HEK293T (cell line): ENCODE measurements around the gene SNRK.

Experiments used
- ELF4 ChIP-seq: fragments of 450-650 bp; IDR thresholded peaks from 2 replicates; pipeline ENCODE4 v1.6.1; 2017; ENCODE audit warnings: antibody characterized with exemption
- FOXA1 ChIP-seq: fragments of 450-650 bp; IDR thresholded peaks from 2 replicates; pipeline ENCODE4 v1.6.1; 2016; ENCODE audit warnings: mild to moderate bottlenecking
- FOXK2 ChIP-seq: fragments of 450-650 bp; IDR thresholded peaks from 2 replicates; pipeline ENCODE4 v1.6.1; 2016; ENCODE audit warnings: mild to moderate bottlenecking
- L3MBTL2 ChIP-seq: fragments of 450-650 bp; conservative IDR thresholded peaks from 2 replicates; pipeline ENCODE4 v1.6.1; 2016; ENCODE audit warnings: mild to moderate bottlenecking
- LEF1 ChIP-seq: fragments of 450-650 bp; IDR thresholded peaks from 2 replicates; pipeline ENCODE4 v1.6.1; 2017; ENCODE audit warnings: mild to moderate bottlenecking, borderline replicate concordance
- NFRKB ChIP-seq: fragments of 450-650 bp; IDR thresholded peaks from 2 replicates; pipeline ENCODE4 v1.6.1; 2016; ENCODE audit warnings: mild to moderate bottlenecking, moderate library complexity
- SP1 ChIP-seq: fragments of 450-650 bp; IDR thresholded peaks from 2 replicates; pipeline ENCODE4 v1.6.1; 2017
- ZNF384 ChIP-seq: fragments of 450-650 bp; IDR thresholded peaks from 2 replicates; pipeline ENCODE4 v1.6.1; 2016

DNA sequence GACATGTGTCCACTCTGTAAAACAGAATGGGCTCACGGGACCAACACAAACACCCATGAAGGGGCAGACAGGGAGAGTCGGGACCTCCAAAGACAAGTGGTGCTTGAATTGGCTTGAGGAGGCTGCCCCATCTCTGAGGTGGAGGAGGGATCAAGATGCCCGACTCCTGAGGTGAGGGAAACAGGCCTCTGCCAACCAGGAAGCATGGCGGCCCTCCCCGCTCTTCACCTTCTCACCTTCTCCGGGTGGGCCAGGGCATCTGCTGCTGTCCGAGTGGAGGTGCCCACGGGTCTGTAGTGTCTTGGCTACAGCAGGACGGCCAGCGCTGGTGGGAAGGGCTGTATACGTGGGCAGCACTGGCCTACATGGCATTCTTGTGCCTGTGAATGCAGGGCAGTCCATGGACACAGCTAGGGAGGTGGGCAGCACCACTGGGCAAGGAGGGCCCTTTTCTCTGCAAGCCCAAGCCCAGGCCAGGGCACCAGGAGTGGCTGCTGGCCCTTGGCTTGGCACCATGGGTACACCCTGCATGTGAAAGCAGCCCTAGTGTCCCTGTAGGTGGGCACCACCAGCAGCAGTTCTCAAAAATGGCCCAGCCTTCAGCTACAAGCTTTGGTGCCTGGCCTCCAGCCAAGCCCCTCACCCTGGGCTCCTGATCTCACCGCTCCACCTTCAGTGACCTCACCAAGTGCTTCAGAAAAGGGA is 79.4 kb downstream of the SNRK start:
- TF ChIP-seq SP1 = no peak
- no peak for TF ChIP-seq FOXA1
- TF ChIP-seq FOXK2 = no peak
- TF ChIP-seq ZNF384 = no peak
- TF ChIP-seq ELF4 = no peak
- no peak for TF ChIP-seq L3MBTL2
- no peak for TF ChIP-seq LEF1
- no peak for TF ChIP-seq NFRKB
